HG03521 (cell line): ENCODE measurements around the gene CSN3.
"Not testable (repeated sequence)": the region's sequence is repeated elsewhere in the genome, so short reads cannot be mapped to it uniquely, and the experiment has no call there.

Experiments
- ATAC-seq: cut with Tn5 transposase; IDR thresholded peaks from one replicate; pipeline ENCODE4 v1.9.1; 2021; ENCODE audit warnings: mild to moderate bottlenecking, moderate library complexity; ENCODE audit not compliant: unreplicated experiment

Gene CSN3

GRCh38 chr4:70242297-70242696, at the start of gene CSN3:
Gene CSN3, plus strand, starts transcription at chr4:70242597. Its CDS starts 2,223 bp downstream, at chr4:70244820.
- not testable (repeated sequence) for ATAC-seq

- ATAC-seq, result no peak
These were observed 49.5 kb upstream of the CSN3 start for GRCh38 chr4:70192895-70193294.

GRCh38 chr4:70195425-70195824, 47.0 kb upstream of the CSN3 start, which contains the start of gene ODAM:
Gene ODAM, plus strand, starts transcription at chr4:70195725. Its CDS starts 819 bp downstream, at chr4:70196544.
- no peak for ATAC-seq

GRCh38 chr4:70196857-70197256, 45.5 kb upstream of the CSN3 start:
- ATAC-seq, result no peak

GRCh38 chr4:70197842-70198241, 44.6 kb upstream of the CSN3 start:
- ATAC-seq, result no peak

GRCh38 chr4:70203601-70204000, 38.8 kb upstream of the CSN3 start:
- no peak for ATAC-seq

- not testable (repeated sequence) for ATAC-seq
These were observed 29.6 kb upstream of the CSN3 start for GRCh38 chr4:70212752-70213151.

- ATAC-seq, result not testable (repeated sequence)
These were observed 26.3 kb upstream of the CSN3 start for GRCh38 chr4:70216109-70216508.

GRCh38 chr4:70216550-70216949, 25.8 kb upstream of the CSN3 start:
- not testable (repeated sequence) for ATAC-seq

GRCh38 chr4:70221389-70221788, 21.0 kb upstream of the CSN3 start:
- not testable (repeated sequence) for ATAC-seq

- ATAC-seq, result not testable (repeated sequence)
These were observed 20.6 kb upstream of the CSN3 start for GRCh38 chr4:70221818-70222217.

- ATAC-seq, result no peak
These were observed 16.6 kb upstream of the CSN3 start, which contains the start of gene FDCSP for GRCh38 chr4:70225824-70226223. Gene FDCSP, plus strand, starts transcription at chr4:70226124. Its CDS starts 5,071 bp downstream, at chr4:70231195.

- ATAC-seq, result no peak
These were observed 6.3 kb upstream of the CSN3 start for GRCh38 chr4:70236125-70236524.

- no peak for ATAC-seq
These were observed 3.1 kb upstream of the CSN3 start for GRCh38 chr4:70239131-70239883.

- ATAC-seq, result no peak
These were observed 2.4 kb upstream of the CSN3 start for GRCh38 chr4:70239884-70240591.

GRCh38 chr4:70243091-70243490, 694 bp downstream of the CSN3 start:
- ATAC-seq, result no peak

GRCh38 chr4:70251250-70251944, 9.0 kb downstream of the CSN3 start:
- ATAC-seq, result no peak

- ATAC-seq, result no peak
These were observed 9.5 kb downstream of the CSN3 start for GRCh38 chr4:70251945-70252277.

GRCh38 chr4:70269674-70270073, 27.3 kb downstream of the CSN3 start:
- no peak for ATAC-seq

- ATAC-seq, result no peak
These were observed 34.7 kb downstream of the CSN3 start for GRCh38 chr4:70277121-70277520.

- ATAC-seq, result no peak
These were observed 38.2 kb downstream of the CSN3 start for GRCh38 chr4:70280567-70280966.

GRCh38 chr4:70288651-70289050, 46.3 kb downstream of the CSN3 start:
- ATAC-seq, result no peak
